Upper lobe of right lung (tissue), 1 donor: ENCODE results near the gene UBR1. TPM values are rescaled to one million over a fixed set of nuclear protein-coding genes. Genes with fewer than 3 reads are reported as not detected.
"Not testable (repeated sequence)": the region's sequence is repeated elsewhere in the genome, so short reads cannot be mapped to it uniquely, and the experiment has no call there.

Experiments
- ATAC-seq: fragments of 200-7000 bp; cut with Tn5 transposase; one replicate; pipeline ENCODE4 v1.9.1; 2020; ENCODE audit warnings: mild to moderate bottlenecking, moderate library complexity
- DNase-seq: peaks from one replicate; pipeline ENCODE4 v3.0.0-alpha.2; 2020
- H3K27ac ChIP-seq: fragments of 200-600 bp; one replicate; pipeline ENCODE4 v1.8.0; 2022
- H3K27me3 ChIP-seq: fragments of 200-600 bp; one replicate; pipeline ENCODE4 v1.8.0; 2022; ENCODE audit warnings: mild to moderate bottlenecking
- H3K36me3 ChIP-seq: fragments of 200-600 bp; one replicate; pipeline ENCODE4 v1.8.0; 2022
- H3K4me1 ChIP-seq: fragments of 200-600 bp; one replicate; pipeline ENCODE4 v1.8.0; 2022
- H3K4me3 ChIP-seq: fragments of 200-600 bp; one replicate; pipeline ENCODE4 v1.8.0; 2022; ENCODE audit warnings: mild to moderate bottlenecking
- H3K9me3 ChIP-seq: fragments of 200-600 bp; one replicate; pipeline ENCODE4 v1.8.0; 2022
- intact Hi-C: fragments of 100-400 bp; cut with DNase I; formaldehyde crosslinking; loops from one replicate; pipeline ENCODE4 v1.11.0; 2022
- total RNA-seq: library from RNA; stranded (reverse); fragmentation: NEBNext Ultra II Directional; extraction: Animal tissue kit (Norgen Biotek cat#: 25700); gene quantifications from one replicate; pipeline ENCODE4 v1.2.1, GENCODE V29; 2021
- TF ChIP-seq, protein P1 (sequence below): fragments of 200-600 bp; IDR thresholded peaks from one replicate; pipeline ENCODE4 v1.8.0; 2022; ENCODE audit warnings: antibody characterized with exemption
- donor health status: DM: no; HTN: yes; CAD: no; lungs with severe emphysema.

The UBR1 gene
- total RNA-seq, 1 donor from 2014 or later = 37.9 TPM

GRCh38 chr15:42955518-42955917 is 150.3 kb downstream of the UBR1 start:
- H3K27me3 ChIP-seq = no peaks in the 10 kb centered on the region
- peaks cover 87% of the 10 kb centered on the region for H3K36me3 ChIP-seq
- TF ChIP-seq, protein P1, sequence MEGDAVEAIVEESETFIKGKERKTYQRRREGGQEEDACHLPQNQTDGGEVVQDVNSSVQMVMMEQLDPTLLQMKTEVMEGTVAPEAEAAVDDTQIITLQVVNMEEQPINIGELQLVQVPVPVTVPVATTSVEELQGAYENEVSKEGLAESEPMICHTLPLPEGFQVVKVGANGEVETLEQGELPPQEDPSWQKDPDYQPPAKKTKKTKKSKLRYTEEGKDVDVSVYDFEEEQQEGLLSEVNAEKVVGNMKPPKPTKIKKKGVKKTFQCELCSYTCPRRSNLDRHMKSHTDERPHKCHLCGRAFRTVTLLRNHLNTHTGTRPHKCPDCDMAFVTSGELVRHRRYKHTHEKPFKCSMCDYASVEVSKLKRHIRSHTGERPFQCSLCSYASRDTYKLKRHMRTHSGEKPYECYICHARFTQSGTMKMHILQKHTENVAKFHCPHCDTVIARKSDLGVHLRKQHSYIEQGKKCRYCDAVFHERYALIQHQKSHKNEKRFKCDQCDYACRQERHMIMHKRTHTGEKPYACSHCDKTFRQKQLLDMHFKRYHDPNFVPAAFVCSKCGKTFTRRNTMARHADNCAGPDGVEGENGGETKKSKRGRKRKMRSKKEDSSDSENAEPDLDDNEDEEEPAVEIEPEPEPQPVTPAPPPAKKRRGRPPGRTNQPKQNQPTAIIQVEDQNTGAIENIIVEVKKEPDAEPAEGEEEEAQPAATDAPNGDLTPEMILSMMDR = no peak
- no peak overlapping the region for H3K4me3 ChIP-seq
- DNase-seq = no peak
- no peak overlapping the region for H3K27ac ChIP-seq
- H3K4me1 ChIP-seq = no peaks in the 10 kb centered on the region
- H3K9me3 ChIP-seq = no peaks in the 10 kb centered on the region
- intact Hi-C loops = no loop called here
- no peak for ATAC-seq

DNA sequence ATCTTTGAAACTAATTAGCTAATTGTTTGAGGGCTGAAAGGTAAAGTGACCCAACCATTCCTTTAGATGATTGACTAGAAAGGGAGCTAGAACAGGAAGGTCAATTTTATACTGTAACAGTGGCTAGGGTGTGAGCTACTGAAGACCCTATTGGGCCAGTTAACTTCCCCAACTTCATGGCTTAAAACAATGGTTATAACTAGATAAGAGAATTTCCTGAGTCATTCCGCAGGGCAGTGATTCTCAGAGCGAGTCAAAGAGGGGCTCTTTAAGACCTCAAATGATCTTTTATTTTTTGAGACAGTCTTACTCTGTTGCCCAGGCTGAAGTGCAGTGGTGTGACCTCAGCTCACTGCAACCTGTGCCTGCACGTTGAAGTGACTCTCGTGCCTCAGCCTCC is 151.5 kb downstream of the UBR1 start:
- Histone ChIP-seq H3K36me3 (peaks cover 89% of the 10 kb centered on the region), H3K27ac (no peak overlapping the region), H3K9me3 (no peaks in the 10 kb centered on the region), H3K4me3 (no peak overlapping the region), H3K4me1 (no peaks in the 10 kb centered on the region), H3K27me3 (no peaks in the 10 kb centered on the region)
- TF ChIP-seq, protein P1 = no peak
- intact Hi-C loops = no loop called here
- no peak for ATAC-seq
- DNase-seq = no peak

GRCh38 chr15:42948898-42949297 is 156.9 kb downstream of the UBR1 start:
- H3K4me3 ChIP-seq, DNase-seq, H3K27ac ChIP-seq, ATAC-seq, H3K9me3 ChIP-seq, intact Hi-C loops, H3K27me3 ChIP-seq, H3K4me1 ChIP-seq: not testable (repeated sequence)
- peaks cover 79% of the 10 kb centered on the region for H3K36me3 ChIP-seq

- Histone ChIP-seq H3K9me3 (no peaks in the 10 kb centered on the region), H3K27me3 (no peaks in the 10 kb centered on the region), H3K27ac (no peak overlapping the region), H3K36me3 (peaks cover 23% of the 10 kb centered on the region), H3K4me1 (no peaks in the 10 kb centered on the region), H3K4me3 (no peak overlapping the region)
- no peak for ATAC-seq
- intact Hi-C loops = no loop called here
- no peak for DNase-seq
- TF ChIP-seq, protein P1 = no peak
Observed at GRCh38 chr15:42940527-42940926, 165.3 kb downstream of the UBR1 start.

- Histone ChIP-seq H3K4me1 (no peaks in the 10 kb centered on the region), H3K27me3 (no peaks in the 10 kb centered on the region), H3K36me3 (peaks cover 16% of the 10 kb centered on the region), H3K9me3 (no peaks in the 10 kb centered on the region), H3K27ac (no peak overlapping the region), H3K4me3 (no peak overlapping the region)
- ATAC-seq (no peak), DNase-seq (no peak)
- TF ChIP-seq, protein P1 = no peak
- intact Hi-C loops = no loop called here
Observed at GRCh38 chr15:42939841-42940240, 166.0 kb downstream of the UBR1 start.

DNA sequence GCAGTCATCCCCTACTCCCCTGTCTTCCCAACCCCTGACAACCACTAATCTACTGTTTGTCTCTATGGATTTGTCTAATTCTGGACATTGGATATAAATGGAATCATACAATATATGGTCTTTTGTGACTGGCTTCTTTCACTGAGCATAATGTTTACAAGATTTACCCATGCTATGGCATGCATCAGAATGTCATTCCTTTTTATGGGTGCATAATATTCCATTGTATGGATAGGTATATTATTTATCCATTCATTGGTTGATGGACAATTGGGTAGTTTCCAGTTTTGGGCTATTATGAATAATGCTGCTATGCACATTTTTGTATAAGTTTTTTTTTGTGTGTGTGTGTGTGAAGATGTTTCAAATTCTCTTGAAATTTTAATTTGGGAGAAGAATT is 168.7 kb downstream of the UBR1 start:
- ATAC-seq (no peak), DNase-seq (no peak)
- TF ChIP-seq, protein P1 = no peak
- Histone ChIP-seq H3K4me1 (no peaks in the 10 kb centered on the region), H3K36me3 (no peaks in the 10 kb centered on the region), H3K9me3 (no peaks in the 10 kb centered on the region), H3K4me3 (no peak overlapping the region), H3K27ac (no peak overlapping the region), H3K27me3 (no peaks in the 10 kb centered on the region)
- intact Hi-C loops = no loop called here
